IPS-18c (cell line): Measurements from ENCODE around the gene GABBR2.
"Not testable (repeated sequence)": the region's sequence is repeated elsewhere in the genome, so short reads cannot be mapped to it uniquely, and the experiment has no call there.

Source experiments
- H3K4me3 ChIP-seq: 2 replicates; pipeline ENCODE4 v1.7.0; 2013; ENCODE audit warnings: low read depth, mild to moderate bottlenecking, low read length, moderate library complexity; ENCODE audit not compliant: insufficient read depth
- H3K9me3 ChIP-seq: one replicate; pipeline ENCODE4 v1.6.1; 2013; ENCODE audit warnings: mild to moderate bottlenecking, low read length, moderate library complexity; ENCODE audit not compliant: control insufficient read depth, insufficient read depth

The GABBR2 gene

GRCh38 chr9:98504298-98505282 is 204.1 kb downstream of the GABBR2 start:
- peaks cover 5% of the 10 kb centered on the region for H3K9me3 ChIP-seq
- no peak overlapping the region for H3K4me3 ChIP-seq

GRCh38 chr9:98503867-98504266 is 204.9 kb downstream of the GABBR2 start:
- H3K4me3 ChIP-seq, result no peak overlapping the region
- H3K9me3 ChIP-seq, result peaks cover 5% of the 10 kb centered on the region

DNA sequence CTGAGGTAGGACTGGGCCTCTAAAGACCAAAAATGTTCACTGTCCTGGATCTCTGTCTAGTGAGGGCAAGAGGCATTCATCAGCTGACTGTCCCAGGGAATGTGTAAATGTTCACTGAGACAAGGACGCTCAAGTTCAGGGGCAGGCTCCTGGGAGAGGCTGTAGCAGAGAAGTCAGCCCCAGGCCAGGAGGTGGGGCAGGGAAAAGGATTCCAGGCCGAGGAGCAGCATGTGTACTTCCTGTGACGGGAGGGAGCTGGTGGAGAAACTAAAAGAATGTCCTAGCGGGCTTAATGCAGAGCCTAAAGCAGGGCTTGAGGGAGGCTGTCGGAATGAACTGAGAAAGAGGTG is 205.8 kb downstream of the GABBR2 start:
- H3K4me3 ChIP-seq, result no peak overlapping the region
- H3K9me3 ChIP-seq, result peaks cover 3% of the 10 kb centered on the region

DNA sequence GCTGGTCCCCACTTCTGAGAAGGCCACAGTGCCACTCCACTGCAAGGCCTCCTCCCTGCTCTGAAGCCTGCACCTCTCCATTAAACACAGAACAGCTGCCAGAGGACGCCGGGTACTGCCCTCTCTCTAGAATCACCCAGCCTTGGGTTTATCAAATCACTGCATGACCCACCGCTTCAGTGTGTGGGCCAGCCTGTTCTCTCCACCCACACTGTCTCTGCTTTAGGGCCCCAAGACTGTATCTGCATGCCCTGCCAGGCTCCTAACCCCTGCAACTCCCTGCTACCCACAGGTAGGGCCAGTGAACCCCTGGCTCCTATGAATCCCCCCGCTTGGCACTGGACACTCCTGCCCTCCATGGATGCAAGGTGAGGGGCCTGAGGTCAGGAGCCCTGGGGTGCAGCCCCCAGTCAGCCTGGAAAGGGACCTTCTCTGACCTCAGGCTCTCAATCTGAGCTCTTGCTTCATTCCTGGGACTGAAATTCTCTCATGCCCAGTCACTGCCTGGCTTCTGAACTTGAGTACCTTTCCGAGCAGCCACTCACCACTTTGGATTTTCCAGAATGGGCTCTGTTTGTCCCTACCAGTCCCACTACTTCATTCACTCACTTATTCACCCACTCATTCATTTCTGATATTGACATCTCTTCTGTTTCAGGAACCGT is 206.3 kb downstream of the GABBR2 start:
- Histone ChIP-seq H3K4me3 (no peak overlapping the region), H3K9me3 (peaks cover 3% of the 10 kb centered on the region)

DNA sequence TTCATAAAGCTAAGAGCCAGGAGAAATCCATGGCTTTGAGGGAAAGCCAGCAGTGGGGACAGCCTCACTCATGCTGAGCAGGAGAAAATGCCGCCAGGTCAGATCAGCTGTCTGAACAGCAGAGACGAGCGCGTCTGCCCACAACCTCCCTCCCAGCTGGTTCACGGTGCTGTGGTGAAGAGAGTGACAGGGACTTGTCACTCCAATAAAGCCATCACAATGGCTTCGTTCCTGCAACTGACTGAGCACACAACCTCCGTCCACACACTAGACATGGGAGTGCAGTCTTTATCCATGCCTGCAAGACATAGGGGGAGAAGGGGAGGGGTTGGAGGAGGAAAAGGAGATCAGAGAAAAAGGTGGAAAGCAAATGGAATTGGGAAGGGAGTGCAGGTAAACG is 206.9 kb downstream of the GABBR2 start:
- Histone ChIP-seq H3K9me3 (no peaks in the 10 kb centered on the region), H3K4me3 (no peak overlapping the region; the same call in 1 of the 2 replicates)

GRCh38 chr9:98501259-98501658 is 207.5 kb downstream of the GABBR2 start:
- not testable (repeated sequence) for H3K4me3 ChIP-seq, H3K9me3 ChIP-seq

DNA sequence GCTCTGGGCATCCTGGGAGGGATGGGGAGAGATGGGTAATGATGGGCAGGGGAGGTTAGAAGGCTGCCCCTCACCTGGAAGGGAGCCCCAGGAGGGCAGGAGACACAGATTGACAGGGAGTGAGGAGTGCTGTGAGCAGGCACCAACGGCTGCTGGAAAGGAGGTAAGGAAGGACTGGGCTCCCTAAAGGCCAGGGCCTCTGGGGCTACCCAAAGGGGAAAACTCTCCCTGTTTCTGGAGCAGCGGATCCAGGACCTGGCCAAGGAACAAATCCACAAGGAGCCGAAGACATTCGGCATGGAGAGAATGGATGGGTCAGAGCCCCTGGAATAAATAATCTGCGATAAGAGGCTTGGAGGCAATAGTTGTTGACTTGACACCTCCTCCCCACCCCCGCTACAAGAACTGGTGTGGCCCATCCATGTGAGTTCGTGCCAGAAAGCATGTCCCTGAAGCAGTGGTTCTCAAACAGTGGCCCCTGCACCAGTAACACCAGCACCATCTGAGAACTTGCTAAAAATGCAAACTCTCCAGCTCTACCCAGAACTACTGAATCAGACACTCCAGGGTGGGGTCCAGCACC is 208.3 kb downstream of the GABBR2 start:
- H3K9me3 ChIP-seq, result peaks cover 4% of the 10 kb centered on the region
- H3K4me3 ChIP-seq, result no peak overlapping the region

DNA sequence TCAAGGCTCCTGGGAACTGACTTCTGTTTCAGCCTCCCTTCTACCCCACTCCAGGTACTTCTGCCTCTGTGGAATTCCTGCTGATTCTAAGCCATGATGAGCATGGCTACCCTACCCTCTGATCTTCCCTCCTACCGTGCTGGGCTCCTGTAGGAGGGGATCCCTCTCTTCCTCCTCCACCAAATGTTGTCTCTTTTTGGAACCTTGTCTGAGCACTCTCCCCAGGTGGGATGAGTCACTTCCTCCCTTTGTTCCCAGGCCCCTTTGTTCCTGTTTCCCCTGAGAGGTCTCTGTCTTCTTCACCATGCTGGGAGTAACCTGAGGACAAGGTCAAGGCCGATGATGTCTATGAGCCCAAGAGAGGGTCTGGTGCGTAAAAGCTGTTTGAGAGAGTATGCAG is 213.2 kb downstream of the GABBR2 start:
- H3K9me3 ChIP-seq, result peaks cover 4% of the 10 kb centered on the region

GRCh38 chr9:98494852-98495251 is 213.9 kb downstream of the GABBR2 start:
- H3K9me3 ChIP-seq, result peaks cover 4% of the 10 kb centered on the region
- H3K4me3 ChIP-seq, result no peak overlapping the region

More for the DNA sequence above, 213.2 kb downstream of the GABBR2 start:
- H3K4me3 ChIP-seq, result no peak overlapping the region

DNA sequence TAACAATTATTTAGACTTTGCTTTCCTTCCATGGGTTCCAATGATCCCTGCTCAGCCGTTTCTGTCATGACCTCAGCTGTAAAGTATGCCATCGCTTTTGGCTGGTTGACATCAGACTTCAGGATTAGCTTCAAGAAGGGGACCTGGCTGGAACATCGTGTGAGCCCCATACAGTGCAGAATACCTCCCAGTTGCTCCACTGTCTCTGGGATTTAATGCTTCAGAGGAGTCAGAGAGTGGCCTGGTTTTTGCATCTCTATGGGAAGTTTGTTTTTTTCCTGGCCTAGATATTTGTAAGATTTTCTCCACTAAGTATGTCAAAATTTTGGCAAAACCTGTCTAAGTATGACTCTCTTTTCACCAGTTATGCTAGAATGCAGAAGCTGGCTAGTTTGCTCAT is 216.9 kb downstream of the GABBR2 start:
- Histone ChIP-seq H3K9me3 (peaks cover 6% of the 10 kb centered on the region), H3K4me3 (no peak overlapping the region)

DNA sequence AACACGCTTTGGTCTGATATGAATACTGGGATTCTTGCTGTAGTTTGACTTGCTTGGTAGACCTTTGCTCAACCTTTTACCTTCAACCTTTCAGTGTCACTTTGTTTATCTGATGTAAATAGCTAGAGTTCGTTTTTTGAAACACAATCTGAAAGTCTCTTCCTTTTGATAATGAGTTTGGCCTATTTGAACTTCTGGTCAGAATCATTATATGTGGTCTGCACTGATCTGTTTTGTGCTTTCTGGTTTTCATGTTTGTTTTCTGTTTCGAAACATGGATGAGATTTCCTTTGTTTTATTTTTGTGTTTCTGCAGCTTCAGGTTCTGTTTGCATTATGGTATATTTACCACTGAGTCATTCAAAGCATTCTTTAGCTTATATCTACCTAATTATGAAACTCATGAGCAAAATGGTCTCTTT is 217.5 kb downstream of the GABBR2 start:
- H3K9me3 ChIP-seq, result peaks cover 2% of the 10 kb centered on the region
- no peak overlapping the region for H3K4me3 ChIP-seq

- H3K9me3 ChIP-seq, result peaks cover 2% of the 10 kb centered on the region
Measured at GRCh38 chr9:98488571-98489312, 220.0 kb downstream of the GABBR2 start.

DNA sequence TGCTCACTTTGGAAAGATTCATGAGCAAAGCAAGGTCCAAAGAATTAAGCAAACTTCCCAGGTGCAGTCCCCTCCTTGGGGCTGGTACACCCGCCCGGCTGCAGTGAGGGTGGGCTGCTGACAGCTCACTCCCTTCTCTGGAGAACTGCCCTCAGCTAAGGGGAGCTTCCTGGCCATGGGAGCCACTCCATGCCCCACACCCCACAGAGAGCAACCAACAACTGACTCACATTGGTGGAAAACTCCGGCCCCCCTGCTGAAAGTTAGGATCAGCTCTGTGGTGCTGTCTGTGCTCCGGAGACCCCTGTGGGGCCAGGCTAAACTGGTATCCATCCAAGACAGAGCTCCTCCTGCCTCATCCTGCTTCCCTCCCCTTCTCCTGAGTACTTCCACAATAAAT is 223.0 kb downstream of the GABBR2 start:
- Histone ChIP-seq H3K4me3 (no peak overlapping the region), H3K9me3 (peaks cover 2% of the 10 kb centered on the region)

More at GRCh38 chr9:98488571-98489312, 220.0 kb downstream of the GABBR2 start:
- no peak overlapping the region for H3K4me3 ChIP-seq

DNA sequence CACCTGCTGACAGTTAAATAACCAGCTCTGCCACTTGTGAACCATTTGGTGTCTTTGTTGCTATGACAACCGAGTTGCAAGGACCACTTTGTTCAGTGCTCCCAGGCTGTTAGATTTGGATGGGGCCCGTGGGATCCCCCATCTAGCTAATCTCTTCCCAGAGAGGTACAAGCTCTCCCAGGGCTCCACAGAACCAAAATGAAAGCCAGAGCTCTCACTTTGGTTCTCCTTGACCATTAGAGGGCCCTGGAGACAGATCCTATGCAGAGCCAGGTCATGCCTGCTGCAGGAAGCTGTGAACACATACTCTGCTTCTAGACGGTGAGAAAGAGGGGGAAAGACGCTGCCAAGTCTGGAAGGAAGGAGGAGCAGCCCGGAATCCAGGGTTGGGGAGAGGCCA is 224.6 kb downstream of the GABBR2 start:
- Histone ChIP-seq H3K4me3 (no peak overlapping the region), H3K9me3 (peaks cover under 1% of the 10 kb centered on the region)

DNA sequence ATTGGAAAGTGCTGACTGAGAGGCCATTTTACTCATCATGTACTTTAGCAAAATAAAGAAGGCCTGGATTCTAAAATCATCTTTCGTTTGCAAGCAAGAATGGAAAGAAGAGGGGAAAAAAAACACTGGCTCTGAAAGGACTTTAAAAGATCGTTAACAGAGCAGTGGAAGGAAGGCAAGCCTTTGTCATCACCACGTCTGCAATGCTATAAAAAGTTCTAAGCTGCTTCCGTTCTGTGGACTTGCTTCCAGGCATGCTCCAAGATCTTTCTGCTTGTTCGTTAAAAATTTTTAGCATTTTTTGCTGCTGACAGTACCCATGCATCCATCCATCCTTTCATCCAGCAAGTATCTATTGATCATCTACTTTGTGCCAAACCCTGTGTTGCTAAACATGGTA is 226.5 kb downstream of the GABBR2 start:
- Histone ChIP-seq H3K4me3 (no peak overlapping the region), H3K9me3 (no peaks in the 10 kb centered on the region)

- Histone ChIP-seq H3K9me3 (no peaks in the 10 kb centered on the region), H3K4me3 (no peak overlapping the region)
Measured at GRCh38 chr9:98481676-98482075, 227.1 kb downstream of the GABBR2 start.
